K562 (cell line): ENCODE data around the gene SMIM35. TPM values are rescaled to one million over a fixed set of nuclear protein-coding genes. Genes with fewer than 3 reads are reported as not detected.

Experiments
- ATAC-seq: fragments of 200-7000 bp; cut with Tn5 transposase; 3 replicates; pipeline ENCODE4 v1.9.1; 2020; ENCODE audit warnings: moderate library complexity
- BruUV-seq: library from RNA; stranded (reverse); fragments of 400-500 nt; replicated peaks from 2 replicates; lab custom pipeline; 2021; lab: Mats Ljungman, UMichigan
- CTCF ChIA-PET: fragments of 300-600 bp; formaldehyde crosslinking; extraction: SDS; loops from one replicate; lab custom pipeline; 2021; ENCODE audit warnings: low intra/inter-chr PET ratio; lab: Yijun Ruan, JAX
- POLR2A ChIA-PET: fragments of 300-600, 350-650 bp; sonication (Branson Sonifier 250); formaldehyde crosslinking; extraction: SDS; loops from one replicate; lab custom pipeline; 2021; ENCODE audit warnings: antibody characterized with exemption, inconsistent platforms; lab: Yijun Ruan, JAX
- DNase-seq, 4 experiments: peaks; one replicate each; pipeline versions ENCODE4 v3.0.0 to v3.0.0-alpha.2; 2011 to 2018; ENCODE audit warnings: low spot score in 3 of 4, mixed read lengths in 3 of 4; ENCODE audit errors: extremely low read depth in 1 of 4
- FAIRE-seq: peaks from 2 replicates; lab custom pipeline; 2011; peaks lifted over from hg19 to GRCh38; lab: Jason Lieb, UNC
- H2AFZ ChIP-seq: 2 replicates; pipeline ENCODE4 v1.6.0; 2011; ENCODE audit warnings: low read depth, low read length, control low read depth, inconsistent platforms
- H3K27ac ChIP-seq: fragments of 200-600 bp; 3 replicates; pipeline ENCODE4 v1.8.0; 2011; ENCODE audit warnings: low read depth, mild to moderate bottlenecking, control low read depth, inconsistent platforms, low read length, moderate library complexity, mixed read lengths; ENCODE audit errors: extremely low read depth
- H3K27me3 ChIP-seq, 2 experiments: fragments of 300-600 bp in 1 of 2; 2 replicates in 1 of 2; 3 replicates in 1 of 2; pipeline versions ENCODE4 v1.6.0 to v1.8.0; 2011; ENCODE audit warnings: inconsistent platforms in 2 of 2, low read length in 2 of 2, mild to moderate bottlenecking in 1 of 2, mixed read lengths in 1 of 2, moderate library complexity in 1 of 2; ENCODE audit not compliant: control insufficient read depth in 2 of 2, insufficient read depth in 2 of 2
- H3K36me3 ChIP-seq: fragments of 300-600 bp; 3 replicates; pipeline ENCODE4 v1.8.0; 2011; ENCODE audit warnings: mild to moderate bottlenecking, low read length, inconsistent platforms; ENCODE audit not compliant: control insufficient read depth, insufficient read depth
- H3K4me1 ChIP-seq, 2 experiments: fragments of 200-600 bp in 1 of 2; replicated peaks in 1 of 2; 2 replicates in 1 of 2; 3 replicates in 1 of 2; pipeline versions ENCODE4 v1.5.1 to v1.8.0; 2011; ENCODE audit warnings: inconsistent platforms in 2 of 2, low read length in 2 of 2, mild to moderate bottlenecking in 1 of 2, mixed read lengths in 1 of 2, moderate library complexity in 1 of 2; ENCODE audit not compliant: control insufficient read depth in 2 of 2, insufficient read depth in 2 of 2
- H3K4me2 ChIP-seq: 2 replicates; pipeline ENCODE4 v1.6.1; 2011; ENCODE audit warnings: low read length, control low read depth, inconsistent platforms, mixed read lengths; ENCODE audit not compliant: insufficient read depth
- H3K4me3 ChIP-seq: fragments of 200-600 bp; sonication (generic), shearing (Covaris generic); 2 replicates; pipeline ENCODE4 v1.5.1; 2016; ENCODE audit warnings: control low read depth, inconsistent platforms
- H3K79me2 ChIP-seq: fragments of 200-600 bp; 3 replicates; pipeline ENCODE4 v1.8.0; 2011; ENCODE audit warnings: low read length, inconsistent platforms; ENCODE audit not compliant: control insufficient read depth, insufficient read depth
- H3K9ac ChIP-seq, 2 experiments: 2 replicates each; pipeline versions ENCODE4 v1.6.0 to v1.6.1; 2011; ENCODE audit warnings: low read depth in 2 of 2, low read length in 2 of 2, control low read depth in 1 of 2, inconsistent platforms in 1 of 2, mild to moderate bottlenecking in 1 of 2, mixed read lengths in 1 of 2; ENCODE audit not compliant: insufficient read depth in 1 of 2
- H3K9me1 ChIP-seq: one replicate; pipeline ENCODE4 v1.6.0; 2011; ENCODE audit warnings: inconsistent platforms, mild to moderate bottlenecking, low read length, moderate library complexity; ENCODE audit not compliant: control insufficient read depth, insufficient read depth
- H3K9me3 ChIP-seq: replicated peaks from 2 replicates; pipeline ENCODE4 v1.5.1; 2011; ENCODE audit warnings: low read depth, low read length, inconsistent platforms; ENCODE audit not compliant: control insufficient read depth, insufficient read depth
- H4K20me1 ChIP-seq: replicated peaks from 2 replicates; pipeline ENCODE4 v1.6.1; 2011; ENCODE audit warnings: low read length, inconsistent platforms, mixed read lengths; ENCODE audit not compliant: control insufficient read depth, insufficient read depth
- BRCA1 ChIP-seq, 2 experiments: fragments of 450-650 bp in 1 of 2; sonication (generic) in 1 of 2; formaldehyde crosslinking in 1 of 2; IDR thresholded peaks; 2 replicates each; pipeline versions ENCODE4 v1.5.0 to v1.6.1; 2017 to 2020; ENCODE audit warnings: mild to moderate bottlenecking in 1 of 2, missing genetic modification reagents in 1 of 2
- CTBP1 ChIP-seq: fragments of 450-650 bp; IDR thresholded peaks from 2 replicates; pipeline ENCODE4 v1.6.1; 2016; ENCODE audit warnings: borderline replicate concordance
- HDAC1 ChIP-seq, 2 experiments: fragments of 450-650 bp; IDR thresholded peaks; 2 replicates each; pipeline ENCODE4 v1.6.1; 2016 to 2017; ENCODE audit warnings: inconsistent platforms in 1 of 2, mild to moderate bottlenecking in 1 of 2, moderate library complexity in 1 of 2
- HDGF ChIP-seq: fragments of 450-650 bp; IDR thresholded peaks from 2 replicates; pipeline ENCODE4 v1.6.1; 2016
- KLF13 ChIP-seq: fragments of 450-650 bp; IDR thresholded peaks from 2 replicates; pipeline ENCODE4 v1.6.1; 2016; ENCODE audit warnings: missing genetic modification characterization, low read depth, mild to moderate bottlenecking, missing compliant biosample characterization, moderate library complexity, borderline replicate concordance
- PRMT5 ChIP-seq: sonication (generic); formaldehyde crosslinking; IDR thresholded peaks from 2 replicates; pipeline ENCODE4 v1.5.0; 2020; ENCODE audit warnings: missing genetic modification reagents
- RBM14 ChIP-seq: fragments of 200-400 bp; formaldehyde crosslinking; IDR thresholded peaks from 2 replicates; pipeline ENCODE4 v1.6.1; 2018; ENCODE audit warnings: low read depth, mild to moderate bottlenecking, low read length, moderate library complexity, borderline replicate concordance; ENCODE audit not compliant: insufficient read depth
- SIN3B ChIP-seq: fragments of 450-650 bp; IDR thresholded peaks from 2 replicates; pipeline ENCODE4 v1.6.1; 2017; ENCODE audit warnings: low read depth, mild to moderate bottlenecking, moderate library complexity
- SMARCA5 ChIP-seq: fragments of 450-650 bp; IDR thresholded peaks from 2 replicates; pipeline ENCODE4 v1.6.1; 2016
- SRSF3 ChIP-seq: fragments of 200-400 bp; formaldehyde crosslinking; IDR thresholded peaks from 2 replicates; pipeline ENCODE4 v1.6.1; 2016; ENCODE audit warnings: mild to moderate bottlenecking, low read length, moderate library complexity; ENCODE audit not compliant: insufficient read depth
- TCF3 ChIP-seq: sonication (generic); formaldehyde crosslinking; IDR thresholded peaks from 2 replicates; pipeline ENCODE4 v1.4.0; 2020; ENCODE audit warnings: mild to moderate bottlenecking, missing genetic modification reagents
- ZKSCAN1 ChIP-seq: fragments of 150-350 bp; IDR thresholded peaks from 2 replicates; pipeline ENCODE4 v1.6.1; 2016; ENCODE audit warnings: low read depth, low read length
- ZNF175 ChIP-seq: fragments of 200-800 bp; sonication (Bioruptor generic); IDR thresholded peaks from 2 replicates; pipeline ENCODE4 v1.6.1; 2016; ENCODE audit warnings: low read depth, mild to moderate bottlenecking, missing genetic modification characterization, missing compliant biosample characterization
- ZNF75A ChIP-seq: fragments of 450-650 bp; formaldehyde crosslinking; IDR thresholded peaks from 2 replicates; pipeline ENCODE4 v1.4.0; 2020; ENCODE audit warnings: mild to moderate bottlenecking
- WGBS: fragments of 100-300 bp; shearing (Covaris generic); methylation state at CpG from one replicate; pipeline ENCODE4 v1.1.6; 2016; ENCODE audit warnings: low coverage, mixed read lengths; ENCODE audit not compliant: insufficient coverage; ENCODE audit errors: missing lambda C conversion rate; 5-methylcytosine and 5-hydroxymethylcytosine counted together
- in situ Hi-C: fragments of 300-500 bp; cut with MboI; formaldehyde crosslinking; loops from 4 replicates; pipeline ENCODE4 v1.15.0; 2018; ENCODE audit warnings: inconsistent platforms, mixed read lengths
- intact Hi-C: fragments of 100-400 bp; cut with micrococcal nuclease; formaldehyde crosslinking; loops from 2 replicates; pipeline ENCODE4 v1.14.2; 2022
- polyA plus RNA-seq, 8 experiments: library from polyadenylated mRNA; depleted of rRNA in 4 of 8; stranded (reverse) in 5 of 8; unstranded in 3 of 8; fragments of >200 nt; fragmentation: Nextera tagmentation in 2 of 8; fragmentation: Illumina TruSeq in 1 of 8; extraction: Ambion mirVana in 2 of 8; extraction: Trizol in 1 of 8; gene quantifications; 2 replicates each; pipeline versions ENCODE4 v1.2.1 to v1.2.3, GENCODE V29; 2011 to 2014; ENCODE audit warnings: inconsistent platforms in 1 of 8, missing spikeins in 1 of 8
- total RNA-seq, 7 experiments: library from RNA; depleted of rRNA in 6 of 7; stranded (reverse); fragments of >200 nt in 6 of 7; fragmentation: Illumina TruSeq in 2 of 7; extraction: Trizol in 2 of 7; gene quantifications; 2 replicates each; pipeline versions ENCODE4 v1.2.1 to v1.2.3, GENCODE V29; 2011 to 2021; ENCODE audit warnings: low replicate concordance in 1 of 7
- TF ChIP-seq, protein P1 (sequence below): sonication (generic); formaldehyde crosslinking; IDR thresholded peaks from 2 replicates; pipeline ENCODE4 v1.5.0; 2020; ENCODE audit warnings: missing genetic modification reagents
- TF ChIP-seq, protein P2 (sequence below), 2 experiments: fragments of 250-450 bp in 1 of 2; fragments of 450-650 bp in 1 of 2; sonication (Bioruptor Pico) in 1 of 2; IDR thresholded peaks; 2 replicates each; pipeline versions ENCODE4 v1.6.1 to v1.8.0; 2016 to 2021; ENCODE audit warnings: mild to moderate bottlenecking in 2 of 2, moderate library complexity in 2 of 2, missing compliant biosample characterization in 1 of 2, missing genetic modification characterization in 1 of 2
- TF ChIP-seq, protein P3 (sequence below): fragments of 450-650 bp; IDR thresholded peaks from 2 replicates; pipeline ENCODE4 v1.6.1; 2016; ENCODE audit warnings: borderline replicate concordance
- TF ChIP-seq, protein P4 (sequence below): sonication (generic); formaldehyde crosslinking; IDR thresholded peaks from 2 replicates; pipeline ENCODE4 v1.8.1; 2023; ENCODE audit warnings: mild to moderate bottlenecking, missing genetic modification reagents

Gene SMIM35
- total and polyA plus RNA-seq, 9 of the 15 experiments (the other 6 are each of a cell fraction or from before 2014, with no cell fraction given), result 0.03 TPM; not detected in 7

DNA sequence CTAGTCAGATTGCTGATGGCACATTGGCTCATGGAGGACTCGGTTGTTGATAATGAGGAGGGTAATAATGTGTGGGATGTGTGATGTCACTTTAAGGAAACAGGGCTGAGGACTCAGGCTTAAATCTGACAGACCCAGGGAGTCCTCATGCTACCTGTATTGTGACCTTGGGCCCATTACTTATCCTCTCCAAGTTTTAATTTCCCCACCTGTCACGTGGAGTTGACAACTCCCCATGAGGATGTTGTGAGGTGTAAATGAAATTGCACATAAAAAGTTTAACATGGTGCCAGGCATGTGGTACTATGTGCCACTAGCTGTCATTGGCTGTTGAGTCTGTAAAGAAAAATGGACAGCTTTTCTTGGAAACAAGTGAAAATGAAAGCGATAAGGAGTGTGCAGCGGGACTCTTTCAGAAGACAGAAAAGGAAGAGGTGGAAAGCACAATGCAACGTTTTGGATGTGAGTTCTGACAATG, 85.2 kb downstream of the SMIM35 start:
- H3K4me3 ChIP-seq, result no peak overlapping the region
- no peaks in the 10 kb centered on the region for H3K9me1 ChIP-seq
- no peaks in the 10 kb centered on the region for H3K27me3 ChIP-seq
- ChIA-PET CTCF (no interaction called here), POLR2A (interaction anchor here (0.8 to 2.3 kb wide), 7 partner anchors 9 to 71 kb away, joined by 3 to 7 read pairs (median 3); no protein-coding TSS in a partner anchor)
- FAIRE-seq (peak; percentile 56), DNase-seq (peak in 2 of 4 experiments; percentile 35 to 61), ATAC-seq (peak; percentile 1)
- H3K4me2 ChIP-seq, result peak overlapping the region; percentile 73
- in situ Hi-C loops (no loop called here), intact Hi-C loops (no loop called here)
- H3K36me3 ChIP-seq, result peaks cover 10% of the 10 kb centered on the region; the same call in 2 of the 3 replicates
- H3K9ac ChIP-seq, result peak overlapping the region; percentile 68 to 84; a peak in 3 of 4 replicates
- no TSS peak for BruUV-seq
- H3K79me2 ChIP-seq, result no peaks in the 10 kb centered on the region
- no peaks in the 10 kb centered on the region for H4K20me1 ChIP-seq
- peaks cover 59 to 61% of the 10 kb centered on the region in 2 experiments for H3K4me1 ChIP-seq
- 0% methylated on average over 5 of the region's 5 CpGs for WGBS
- no peaks in the 10 kb centered on the region; the same call in 1 of the 2 replicates for H3K9me3 ChIP-seq
- H2AFZ ChIP-seq, result peak overlapping the region; percentile 79
- H3K27ac ChIP-seq, result peak overlapping the region; percentile 90
- TF ChIP-seq, protein P1, sequence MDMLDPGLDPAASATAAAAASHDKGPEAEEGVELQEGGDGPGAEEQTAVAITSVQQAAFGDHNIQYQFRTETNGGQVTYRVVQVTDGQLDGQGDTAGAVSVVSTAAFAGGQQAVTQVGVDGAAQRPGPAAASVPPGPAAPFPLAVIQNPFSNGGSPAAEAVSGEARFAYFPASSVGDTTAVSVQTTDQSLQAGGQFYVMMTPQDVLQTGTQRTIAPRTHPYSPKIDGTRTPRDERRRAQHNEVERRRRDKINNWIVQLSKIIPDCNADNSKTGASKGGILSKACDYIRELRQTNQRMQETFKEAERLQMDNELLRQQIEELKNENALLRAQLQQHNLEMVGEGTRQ (CRISPR knock-in tag), result peak; percentile 16; the same call in 1 of the 2 replicates
- TF ChIP-seq TCF3 (CRISPR knock-in tag), result no peak
- TF ChIP-seq BRCA1 (IDR thresholded peaks at IDR 0.05), result no peak
- no peak for TF ChIP-seq BRCA1 (CRISPR knock-in tag; IDR thresholded peaks at IDR 0.05)
- no peak for TF ChIP-seq HDGF
- TF ChIP-seq, protein P2, sequence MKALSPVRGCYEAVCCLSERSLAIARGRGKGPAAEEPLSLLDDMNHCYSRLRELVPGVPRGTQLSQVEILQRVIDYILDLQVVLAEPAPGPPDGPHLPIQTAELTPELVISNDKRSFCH (CRISPR knock-in tag; IDR thresholded peaks at IDR 0.05), result no peak
- TF ChIP-seq, protein P2 (tag; IDR thresholded peaks at IDR 0.05), result no peak
- TF ChIP-seq, protein P3, sequence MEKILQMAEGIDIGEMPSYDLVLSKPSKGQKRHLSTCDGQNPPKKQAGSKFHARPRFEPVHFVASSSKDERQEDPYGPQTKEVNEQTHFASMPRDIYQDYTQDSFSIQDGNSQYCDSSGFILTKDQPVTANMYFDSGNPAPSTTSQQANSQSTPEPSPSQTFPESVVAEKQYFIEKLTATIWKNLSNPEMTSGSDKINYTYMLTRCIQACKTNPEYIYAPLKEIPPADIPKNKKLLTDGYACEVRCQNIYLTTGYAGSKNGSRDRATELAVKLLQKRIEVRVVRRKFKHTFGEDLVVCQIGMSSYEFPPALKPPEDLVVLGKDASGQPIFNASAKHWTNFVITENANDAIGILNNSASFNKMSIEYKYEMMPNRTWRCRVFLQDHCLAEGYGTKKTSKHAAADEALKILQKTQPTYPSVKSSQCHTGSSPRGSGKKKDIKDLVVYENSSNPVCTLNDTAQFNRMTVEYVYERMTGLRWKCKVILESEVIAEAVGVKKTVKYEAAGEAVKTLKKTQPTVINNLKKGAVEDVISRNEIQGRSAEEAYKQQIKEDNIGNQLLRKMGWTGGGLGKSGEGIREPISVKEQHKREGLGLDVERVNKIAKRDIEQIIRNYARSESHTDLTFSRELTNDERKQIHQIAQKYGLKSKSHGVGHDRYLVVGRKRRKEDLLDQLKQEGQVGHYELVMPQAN, result no peak
- no peak for TF ChIP-seq SIN3B
- TF ChIP-seq SMARCA5, result no peak
- peak; percentile 8 to 45; a peak in 3 of 4 replicates for TF ChIP-seq HDAC1 (IDR thresholded peaks at IDR 0.05)
- TF ChIP-seq ZKSCAN1, result no peak
- TF ChIP-seq ZNF175 (CRISPR knock-in tag), result no peak
- TF ChIP-seq RBM14, result no peak
- TF ChIP-seq, protein P4, sequence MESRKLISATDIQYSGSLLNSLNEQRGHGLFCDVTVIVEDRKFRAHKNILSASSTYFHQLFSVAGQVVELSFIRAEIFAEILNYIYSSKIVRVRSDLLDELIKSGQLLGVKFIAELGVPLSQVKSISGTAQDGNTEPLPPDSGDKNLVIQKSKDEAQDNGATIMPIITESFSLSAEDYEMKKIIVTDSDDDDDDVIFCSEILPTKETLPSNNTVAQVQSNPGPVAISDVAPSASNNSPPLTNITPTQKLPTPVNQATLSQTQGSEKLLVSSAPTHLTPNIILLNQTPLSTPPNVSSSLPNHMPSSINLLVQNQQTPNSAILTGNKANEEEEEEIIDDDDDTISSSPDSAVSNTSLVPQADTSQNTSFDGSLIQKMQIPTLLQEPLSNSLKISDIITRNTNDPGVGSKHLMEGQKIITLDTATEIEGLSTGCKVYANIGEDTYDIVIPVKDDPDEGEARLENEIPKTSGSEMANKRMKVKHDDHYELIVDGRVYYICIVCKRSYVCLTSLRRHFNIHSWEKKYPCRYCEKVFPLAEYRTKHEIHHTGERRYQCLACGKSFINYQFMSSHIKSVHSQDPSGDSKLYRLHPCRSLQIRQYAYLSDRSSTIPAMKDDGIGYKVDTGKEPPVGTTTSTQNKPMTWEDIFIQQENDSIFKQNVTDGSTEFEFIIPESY (CRISPR knock-in tag), result no peak
- TF ChIP-seq PRMT5 (CRISPR knock-in tag), result no peak
- no peak for TF ChIP-seq ZNF75A (CRISPR knock-in tag)
- TF ChIP-seq SRSF3, result no peak
- TF ChIP-seq CTBP1, result no peak
- TF ChIP-seq KLF13 (tag), result no peak
